ENCODE measurements around the gene ZNF862.

DNA sequence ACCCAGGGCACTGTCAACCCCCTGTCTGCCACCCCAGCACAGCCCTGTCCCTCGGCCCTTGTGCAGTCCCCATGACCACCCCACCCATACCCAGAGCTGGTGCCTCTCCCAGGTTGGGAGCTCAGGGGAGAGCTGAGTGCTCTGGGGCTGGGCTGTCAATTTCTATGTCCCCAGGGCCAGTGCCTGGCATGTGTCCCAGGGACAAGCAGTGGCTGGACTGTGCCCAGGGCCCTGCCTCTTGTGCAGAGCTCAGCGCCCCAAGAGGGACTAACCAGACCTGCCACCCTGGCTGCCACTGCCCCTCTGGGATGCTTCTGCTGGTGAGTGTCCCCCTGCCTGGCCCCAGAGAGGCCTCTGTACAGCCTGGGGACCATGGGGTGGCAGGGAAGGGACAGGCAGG, 29.0 kb upstream of the ZNF862 start:
- TF ChIP-seq, protein P1, sequence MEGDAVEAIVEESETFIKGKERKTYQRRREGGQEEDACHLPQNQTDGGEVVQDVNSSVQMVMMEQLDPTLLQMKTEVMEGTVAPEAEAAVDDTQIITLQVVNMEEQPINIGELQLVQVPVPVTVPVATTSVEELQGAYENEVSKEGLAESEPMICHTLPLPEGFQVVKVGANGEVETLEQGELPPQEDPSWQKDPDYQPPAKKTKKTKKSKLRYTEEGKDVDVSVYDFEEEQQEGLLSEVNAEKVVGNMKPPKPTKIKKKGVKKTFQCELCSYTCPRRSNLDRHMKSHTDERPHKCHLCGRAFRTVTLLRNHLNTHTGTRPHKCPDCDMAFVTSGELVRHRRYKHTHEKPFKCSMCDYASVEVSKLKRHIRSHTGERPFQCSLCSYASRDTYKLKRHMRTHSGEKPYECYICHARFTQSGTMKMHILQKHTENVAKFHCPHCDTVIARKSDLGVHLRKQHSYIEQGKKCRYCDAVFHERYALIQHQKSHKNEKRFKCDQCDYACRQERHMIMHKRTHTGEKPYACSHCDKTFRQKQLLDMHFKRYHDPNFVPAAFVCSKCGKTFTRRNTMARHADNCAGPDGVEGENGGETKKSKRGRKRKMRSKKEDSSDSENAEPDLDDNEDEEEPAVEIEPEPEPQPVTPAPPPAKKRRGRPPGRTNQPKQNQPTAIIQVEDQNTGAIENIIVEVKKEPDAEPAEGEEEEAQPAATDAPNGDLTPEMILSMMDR (IDR thresholded peaks at IDR 0.05), result no peak
- TF ChIP-seq POLR2A (IDR thresholded peaks at IDR 0.05), result no peak
